ENCODE data around the gene KCNQ2. TPM values are rescaled to one million over a fixed set of nuclear protein-coding genes. Genes with fewer than 3 reads are reported as not detected.

The KCNQ2 gene
- total RNA-seq, 1 donor from 2014 or later = 354 TPM

DNA sequence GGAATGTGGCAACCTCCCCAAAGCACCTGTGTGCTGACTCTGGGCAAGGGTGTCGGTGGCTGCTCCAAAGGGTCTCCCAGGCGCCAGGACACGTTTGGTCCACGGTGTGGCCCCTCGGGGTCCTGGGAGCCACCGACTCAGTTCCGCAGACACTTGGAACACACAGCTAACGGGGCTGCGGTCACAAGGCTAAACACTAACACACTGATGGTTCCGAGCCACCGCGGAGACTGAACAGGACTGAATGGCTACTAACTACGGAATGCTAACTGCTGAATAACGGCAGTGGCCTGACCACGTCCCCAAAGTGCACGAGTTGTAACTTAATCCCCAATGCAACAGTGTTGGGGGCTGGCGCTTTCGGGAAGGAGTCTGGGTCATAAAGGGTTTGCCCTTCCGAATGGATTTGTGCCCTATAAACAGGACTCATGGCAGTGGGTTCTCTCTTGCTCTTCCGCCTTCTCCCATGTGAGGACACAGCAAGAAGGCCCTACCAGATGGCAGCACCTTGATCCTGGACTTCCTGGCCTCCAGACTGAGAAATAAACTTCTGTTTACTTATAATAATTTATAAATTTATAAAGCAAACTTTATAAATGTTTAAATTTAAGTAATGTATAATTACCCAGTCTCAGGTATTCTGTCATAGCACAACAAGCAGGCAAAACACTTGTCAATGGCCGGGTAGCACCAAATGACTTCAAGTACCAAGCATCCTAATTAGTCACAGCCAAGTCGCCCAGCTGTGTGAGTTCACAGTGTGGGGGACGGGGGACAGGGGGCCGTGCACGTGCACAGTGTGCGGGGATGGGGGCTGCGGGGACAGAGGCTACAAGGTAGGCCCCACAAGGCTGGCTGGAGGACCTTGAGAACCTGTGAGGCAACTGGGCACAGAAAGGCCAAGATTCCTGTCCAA lies 28.7 kb upstream of the KCNQ2 start:
- Mint-ChIP-seq H3K27ac (ENCODE audit: unreplicated experiment) (no peak overlapping the region), H3K4me3 (ENCODE audit: unreplicated experiment) (no peak overlapping the region), H3K27me3 (ENCODE audit: unreplicated experiment) (peaks cover 6% of the 10 kb centered on the region), H3K4me1 (ENCODE audit: low read depth, unreplicated experiment) (peaks cover 2% of the 10 kb centered on the region), H3K36me3 (ENCODE audit: unreplicated experiment) (peaks cover 9% of the 10 kb centered on the region), H3K9me3 (ENCODE audit: unreplicated experiment) (peaks cover 8% of the 10 kb centered on the region)
- no peak for TF ChIP-seq CTCF (IDR thresholded peaks at IDR 0.05; ENCODE audit: partially characterized antibody, unreplicated experiment)
- DNase-seq = peak; percentile 23

DNA sequence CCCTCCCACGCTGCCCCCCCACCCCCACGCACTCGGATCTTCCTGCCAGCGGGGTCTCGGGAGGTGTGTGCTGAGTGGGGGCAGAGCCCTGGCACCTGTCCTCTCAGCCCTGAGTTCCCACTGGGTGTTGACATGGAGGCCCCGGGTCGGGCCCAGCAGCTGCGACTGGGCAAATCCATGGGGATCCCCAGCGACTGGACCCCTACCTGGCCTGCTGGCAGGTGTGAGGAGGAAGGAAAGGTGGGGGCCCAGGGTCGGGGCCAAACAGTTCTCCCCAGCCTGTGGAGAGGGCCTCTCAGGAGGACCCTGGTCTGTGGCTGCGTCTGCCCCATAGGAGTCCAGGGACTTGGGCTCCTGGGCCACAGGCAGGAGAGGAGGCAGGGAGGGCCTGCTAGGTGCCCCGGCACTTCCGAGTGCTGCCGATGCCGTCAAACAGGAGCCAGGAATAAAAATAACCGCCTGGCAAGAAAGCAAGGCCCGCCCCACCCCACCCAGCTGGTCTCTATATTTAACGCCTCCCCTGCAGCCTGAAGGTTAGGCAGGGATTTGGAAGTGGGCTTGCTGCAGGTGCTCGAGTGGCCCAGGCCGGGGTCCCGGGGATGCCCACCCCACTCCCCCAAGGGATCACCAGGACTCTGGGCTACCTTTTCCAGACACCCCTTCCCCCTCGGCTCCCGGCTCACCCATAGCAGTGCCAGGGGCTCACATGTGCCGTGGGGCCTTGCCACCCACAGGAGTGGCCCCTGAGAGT lies 27.9 kb upstream of the KCNQ2 start:
- no peak for DNase-seq
- H3K4me3 Mint-ChIP-seq (ENCODE audit: unreplicated experiment) = no peak overlapping the region
- H3K36me3 Mint-ChIP-seq (ENCODE audit: unreplicated experiment) = peaks cover 9% of the 10 kb centered on the region
- peaks cover 6% of the 10 kb centered on the region for H3K27me3 Mint-ChIP-seq (ENCODE audit: unreplicated experiment)
- H3K27ac Mint-ChIP-seq (ENCODE audit: unreplicated experiment) = no peak overlapping the region
- no peak for TF ChIP-seq CTCF (IDR thresholded peaks at IDR 0.05; ENCODE audit: partially characterized antibody, unreplicated experiment)
- H3K4me1 Mint-ChIP-seq (ENCODE audit: low read depth, unreplicated experiment) = peaks cover 2% of the 10 kb centered on the region
- peaks cover 8% of the 10 kb centered on the region for H3K9me3 Mint-ChIP-seq (ENCODE audit: unreplicated experiment)

- Mint-ChIP-seq H3K4me1 (ENCODE audit: low read depth, unreplicated experiment) (peaks cover 2% of the 10 kb centered on the region), H3K36me3 (ENCODE audit: unreplicated experiment) (peaks cover 3% of the 10 kb centered on the region), H3K4me3 (ENCODE audit: unreplicated experiment) (no peak overlapping the region), H3K9me3 (ENCODE audit: unreplicated experiment) (peaks cover 3% of the 10 kb centered on the region), H3K27me3 (ENCODE audit: unreplicated experiment) (peaks cover 6% of the 10 kb centered on the region), H3K27ac (ENCODE audit: unreplicated experiment) (no peak overlapping the region)
- no peak for TF ChIP-seq CTCF (IDR thresholded peaks at IDR 0.05; ENCODE audit: partially characterized antibody, unreplicated experiment)
- peak; percentile 78 for DNase-seq
Measured at GRCh38 chr20:63499338-63499969, 27.0 kb upstream of the KCNQ2 start.

- DNase-seq = peak; percentile 52
- Mint-ChIP-seq H3K9me3 (ENCODE audit: unreplicated experiment) (peaks cover 3% of the 10 kb centered on the region), H3K36me3 (ENCODE audit: unreplicated experiment) (peaks cover under 1% of the 10 kb centered on the region), H3K27me3 (ENCODE audit: unreplicated experiment) (peaks cover 6% of the 10 kb centered on the region), H3K4me1 (ENCODE audit: low read depth, unreplicated experiment) (peaks cover 2% of the 10 kb centered on the region), H3K4me3 (ENCODE audit: unreplicated experiment) (peak within 1 kb of the TSS; percentile 34), H3K27ac (ENCODE audit: unreplicated experiment) (no peak within 1 kb of the TSS)
- no peak for TF ChIP-seq CTCF (IDR thresholded peaks at IDR 0.05; ENCODE audit: partially characterized antibody, unreplicated experiment)
Measured at GRCh38 chr20:63498960-63499337, 26.5 kb upstream of the KCNQ2 start, which contains the start of gene EEF1A2. TSS of gene EEF1A2 (minus strand) at chr20:63499083. CDS start at chr20:63497763, 1,320 bp downstream.
